Trophoblast cell (in vitro differentiated cells and primary cell): ENCODE measurements around the gene IP6K2.

ENCODE experiments used
- DNase-seq, 2 donors: peaks; one replicate each; pipeline ENCODE4 v3.0.0-alpha.2; 2016
- H2AFZ ChIP-seq: 2 replicates; pipeline ENCODE4 v1.6.1; 2013; ENCODE audit warnings: low read length, moderate library complexity, mild to moderate bottlenecking; ENCODE audit not compliant: insufficient read depth, poor library complexity
- H2AK5ac ChIP-seq: 2 replicates; pipeline ENCODE4 v1.6.1; 2013; ENCODE audit warnings: mild to moderate bottlenecking, low read length
- H2BK120ac ChIP-seq: 2 replicates; pipeline ENCODE4 v1.6.1; 2013; ENCODE audit warnings: low read length, mild to moderate bottlenecking, moderate library complexity; ENCODE audit not compliant: insufficient read depth, poor library complexity
- H2BK12ac ChIP-seq: 2 replicates; pipeline ENCODE4 v1.6.1; 2013; ENCODE audit warnings: mild to moderate bottlenecking, low read length, moderate library complexity
- H2BK5ac ChIP-seq: 2 replicates; pipeline ENCODE4 v1.6.1; 2013; ENCODE audit warnings: low read length, low read depth, moderate library complexity, mild to moderate bottlenecking; ENCODE audit not compliant: poor library complexity
- H3K14ac ChIP-seq: 2 replicates; pipeline ENCODE4 v1.6.1; 2013; ENCODE audit warnings: mild to moderate bottlenecking, low read length
- H3K18ac ChIP-seq: 2 replicates; pipeline ENCODE4 v1.6.1; 2013; ENCODE audit warnings: mild to moderate bottlenecking, low read length
- H3K23ac ChIP-seq: 2 replicates; pipeline ENCODE4 v1.6.1; 2013; ENCODE audit warnings: low read length
- H3K27ac ChIP-seq: 2 replicates; pipeline ENCODE4 v1.5.1; 2013; ENCODE audit warnings: low read depth, mild to moderate bottlenecking, inconsistent platforms, low read length, moderate library complexity
- H3K27me3 ChIP-seq: 2 replicates; pipeline ENCODE4 v1.6.1; 2013; ENCODE audit warnings: inconsistent platforms, mild to moderate bottlenecking, low read length, moderate library complexity; ENCODE audit not compliant: insufficient read depth
- H3K36me3 ChIP-seq, 2 experiments: 1 replicate in 1 of 2; 2 replicates in 1 of 2; pipeline ENCODE4 v1.6.1; 2013; ENCODE audit warnings: low read length in 2 of 2, mild to moderate bottlenecking in 2 of 2, moderate library complexity in 1 of 2; ENCODE audit not compliant: insufficient read depth in 2 of 2, control insufficient read depth in 1 of 2
- H3K4ac ChIP-seq: 2 replicates; pipeline ENCODE4 v1.6.1; 2013; ENCODE audit warnings: low read depth, mild to moderate bottlenecking, low read length, moderate library complexity
- H3K4me1 ChIP-seq, 2 experiments: 1 replicate in 1 of 2; 2 replicates in 1 of 2; pipeline ENCODE4 v1.6.1; 2013; ENCODE audit warnings: low read length in 2 of 2, mild to moderate bottlenecking in 2 of 2, moderate library complexity in 1 of 2; ENCODE audit not compliant: insufficient read depth in 2 of 2, control insufficient read depth in 1 of 2
- H3K4me2 ChIP-seq: 2 replicates; pipeline ENCODE4 v1.6.1; 2013; ENCODE audit warnings: inconsistent platforms, mild to moderate bottlenecking, low read length, moderate library complexity
- H3K4me3 ChIP-seq: 2 replicates; pipeline ENCODE4 v1.5.1; 2013; ENCODE audit warnings: mild to moderate bottlenecking, low read depth, low read length, inconsistent platforms
- H3K79me1 ChIP-seq: one replicate; pipeline ENCODE4 v1.6.1; 2013; ENCODE audit warnings: low read length
- H3K79me2 ChIP-seq: 2 replicates; pipeline ENCODE4 v1.6.1; 2013; ENCODE audit warnings: low read length, mild to moderate bottlenecking; ENCODE audit not compliant: control insufficient read depth, insufficient read depth, poor library complexity
- H3K9ac ChIP-seq: 2 replicates; pipeline ENCODE4 v1.6.1; 2013; ENCODE audit warnings: mild to moderate bottlenecking, low read length
- H3K9me3 ChIP-seq: 2 replicates; pipeline ENCODE4 v1.6.1; 2013; ENCODE audit warnings: low read depth, mild to moderate bottlenecking, control low read depth, inconsistent platforms, low read length; ENCODE audit not compliant: insufficient read depth
- H4K12ac ChIP-seq: 2 replicates; pipeline ENCODE4 v1.6.1; 2013; ENCODE audit warnings: low read depth, mild to moderate bottlenecking, low read length, moderate library complexity
- H4K8ac ChIP-seq: 2 replicates; pipeline ENCODE4 v1.6.1; 2013; ENCODE audit warnings: low read depth, mild to moderate bottlenecking, low read length, moderate library complexity
- H4K91ac ChIP-seq: one replicate; pipeline ENCODE4 v1.6.1; 2013; ENCODE audit warnings: low read depth, mild to moderate bottlenecking, low read length, moderate library complexity
- WGBS: extraction: QIAGEN DNeasy Blood & Tissue Kit; methylation state at CpG from one replicate; pipeline ENCODE4 v1.1.7; 2013; ENCODE audit warnings: missing lambda C conversion rate; ENCODE audit not compliant: insufficient read length, insufficient coverage; ENCODE audit errors: extremely low coverage; 5-methylcytosine and 5-hydroxymethylcytosine counted together

Gene IP6K2

DNA sequence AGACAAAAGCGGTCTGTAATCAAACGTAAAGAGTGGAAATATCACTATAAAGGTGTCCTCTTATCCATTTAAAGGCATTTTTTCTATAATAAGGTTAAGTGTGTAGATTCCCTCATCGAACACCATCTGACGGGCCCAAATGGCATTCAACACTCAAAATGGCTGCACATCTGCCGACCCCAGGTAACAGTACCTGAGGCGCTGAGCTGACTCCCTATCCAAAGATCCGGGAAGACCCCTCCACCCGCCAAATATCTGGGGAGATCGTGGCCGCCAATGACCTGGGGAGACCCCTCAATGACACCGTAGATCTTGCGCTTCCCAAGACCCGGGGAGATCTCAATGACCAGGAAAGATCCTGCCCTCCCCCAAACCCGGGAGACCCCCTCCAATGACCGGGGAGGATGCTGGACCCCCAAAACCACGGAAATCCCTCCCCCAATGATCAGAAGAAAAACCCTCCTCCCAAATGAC, 476 bp downstream of the IP6K2 start:
- peak; percentile 18 to 52 for DNase-seq
- peak overlapping the region; percentile 50 for H3K4me2 ChIP-seq
- peak overlapping the region; percentile 97 for H4K12ac ChIP-seq
- H3K4me3 ChIP-seq = peak overlapping the region; percentile 91
- H2AK5ac ChIP-seq = peak overlapping the region; percentile 95
- peak overlapping the region; percentile 89 for H4K8ac ChIP-seq
- peak overlapping the region; percentile 86 for H3K27ac ChIP-seq
- peak overlapping the region; percentile 92 for H2BK120ac ChIP-seq
- peak overlapping the region; percentile 0 for H2BK12ac ChIP-seq
- H4K91ac ChIP-seq = peak overlapping the region; percentile 98
- H3K79me1 ChIP-seq = peaks cover 9% of the 10 kb centered on the region
- H3K9me3 ChIP-seq = no peaks in the 10 kb centered on the region
- H3K18ac ChIP-seq = peak overlapping the region; percentile 75
- peaks cover 0 to 15% of the 10 kb centered on the region in 2 experiments for H3K4me1 ChIP-seq
- H3K36me3 ChIP-seq = peaks cover 21 to 28% of the 10 kb centered on the region in 2 experiments
- H3K27me3 ChIP-seq = no peaks in the 10 kb centered on the region
- H2BK5ac ChIP-seq = peak overlapping the region; percentile 96
- H2AFZ ChIP-seq = peak overlapping the region; percentile 30
- H3K79me2 ChIP-seq = peaks cover 32% of the 10 kb centered on the region
- peak overlapping the region; percentile 98 for H3K9ac ChIP-seq
- WGBS = no CpG with 5 or more reads among the region's 16 CpGs
- peak overlapping the region; percentile 100 for H3K4ac ChIP-seq
- H3K14ac ChIP-seq = peak overlapping the region; percentile 95
- H3K23ac ChIP-seq = peak overlapping the region; percentile 41

DNA sequence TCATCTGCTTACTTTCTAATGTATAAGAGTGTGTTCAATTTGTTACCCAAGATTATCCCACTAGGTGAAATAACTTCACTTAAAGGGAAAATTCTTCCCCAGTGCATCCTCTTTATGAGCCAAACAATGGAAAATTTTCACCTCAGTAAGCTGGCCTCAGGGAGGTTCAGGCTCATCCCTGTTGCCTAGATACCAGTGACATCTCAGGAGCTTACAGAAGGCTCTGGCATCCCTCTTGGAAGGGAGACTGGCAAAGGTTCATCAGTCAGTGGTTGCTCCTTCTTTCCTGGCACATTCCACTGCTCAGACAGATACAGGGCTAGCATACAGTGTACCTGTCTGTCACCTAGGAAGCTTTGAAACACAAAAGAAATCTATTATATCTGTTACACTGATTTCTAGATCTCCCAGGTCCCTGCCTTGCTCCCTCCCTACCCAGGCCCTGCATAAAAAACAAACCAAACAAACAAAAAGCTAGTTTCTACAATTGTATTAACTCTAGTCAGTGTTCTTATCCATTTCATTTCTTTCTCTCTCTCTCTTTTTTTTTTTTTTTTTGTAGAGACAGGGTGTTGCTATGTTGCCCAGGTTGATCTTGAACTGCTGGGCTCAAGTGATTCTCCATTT, 1.7 kb downstream of the IP6K2 start:
- Histone ChIP-seq H3K79me2 (peaks cover 40% of the 10 kb centered on the region), H4K8ac (no peak overlapping the region), H2BK5ac (no peak overlapping the region), H3K79me1 (peaks cover 9% of the 10 kb centered on the region), H3K27ac (no peak overlapping the region), H2BK120ac (no peak overlapping the region), H3K14ac (no peak overlapping the region), H3K4me2 (peak overlapping the region; percentile 22), H3K9ac (no peak overlapping the region), H4K91ac (no peak overlapping the region), H3K18ac (no peak overlapping the region), H3K9me3 (no peaks in the 10 kb centered on the region), H2AK5ac (no peak overlapping the region), H3K36me3 (peaks cover 30 to 38% of the 10 kb centered on the region in 2 experiments), H3K27me3 (no peaks in the 10 kb centered on the region), H3K4me1 (peaks cover 0 to 15% of the 10 kb centered on the region in 2 experiments), H4K12ac (no peak overlapping the region), H3K4ac (peak overlapping the region; percentile 60), H3K23ac (no peak overlapping the region), H3K4me3 (no peak overlapping the region), H2BK12ac (no peak overlapping the region), H2AFZ (no peak overlapping the region)
- DNase-seq = peak; percentile 19 to 61

DNA sequence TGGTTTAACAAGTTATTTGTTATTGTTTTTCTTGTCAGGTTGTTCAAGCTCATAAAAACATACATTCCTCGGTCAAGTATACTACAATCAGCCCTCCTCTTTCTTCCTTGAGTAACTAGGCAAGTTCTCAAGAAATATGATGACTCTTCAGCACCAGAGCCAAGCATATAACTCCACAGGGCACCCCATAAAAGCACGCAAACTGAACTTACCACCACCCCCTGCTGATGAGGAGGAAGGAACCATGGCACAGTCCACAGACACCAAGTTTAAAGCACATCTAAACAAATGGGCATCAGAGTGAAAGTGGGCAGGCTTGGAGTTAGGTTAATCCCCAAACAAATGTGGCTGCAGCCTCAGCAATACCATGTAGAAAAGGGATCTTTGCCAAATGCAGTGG, 5.3 kb downstream of the IP6K2 start:
- no CpG with 5 or more reads among the region's 2 CpGs for WGBS
- Histone ChIP-seq H3K4me3 (no peak overlapping the region), H3K79me1 (peaks cover 3% of the 10 kb centered on the region), H3K27ac (no peak overlapping the region), H3K4me2 (no peak overlapping the region), H4K12ac (no peak overlapping the region), H3K36me3 (peaks cover 37 to 58% of the 10 kb centered on the region in 2 experiments), H3K27me3 (no peaks in the 10 kb centered on the region), H3K9me3 (no peaks in the 10 kb centered on the region), H2BK5ac (no peak overlapping the region), H2AFZ (no peak overlapping the region), H3K4me1 (peaks cover 0 to 10% of the 10 kb centered on the region in 2 experiments), H2BK120ac (no peak overlapping the region), H3K4ac (peak overlapping the region; percentile 99), H2AK5ac (no peak overlapping the region), H2BK12ac (no peak overlapping the region), H3K18ac (no peak overlapping the region), H3K23ac (no peak overlapping the region), H4K91ac (no peak overlapping the region), H4K8ac (no peak overlapping the region), H3K79me2 (peaks cover 58% of the 10 kb centered on the region), H3K9ac (no peak overlapping the region), H3K14ac (no peak overlapping the region)
- DNase-seq = no peak

DNA sequence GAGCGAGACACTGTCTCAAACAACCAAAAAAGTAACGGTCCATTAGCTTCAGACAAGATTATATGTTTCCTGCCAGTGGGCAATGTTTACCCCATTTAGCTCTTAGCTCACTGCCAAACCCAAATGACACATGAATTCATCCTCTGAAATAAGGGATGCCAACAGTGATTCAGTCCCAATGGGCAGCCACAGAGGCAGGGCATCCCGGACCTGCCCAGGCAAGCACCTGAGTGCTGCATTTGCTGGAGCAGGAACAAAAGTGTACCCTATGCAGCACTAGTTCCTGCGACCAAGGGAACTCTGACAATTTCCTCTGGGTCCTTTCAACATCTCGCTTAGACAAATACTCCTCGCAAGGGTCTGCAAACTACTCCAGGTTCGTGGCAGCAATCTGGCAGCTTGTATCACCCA, 8.0 kb downstream of the IP6K2 start:
- Histone ChIP-seq H3K27me3 (no peaks in the 10 kb centered on the region), H3K14ac (no peak overlapping the region), H3K23ac (no peak overlapping the region), H3K9ac (peak overlapping the region; percentile 4), H2AK5ac (no peak overlapping the region), H3K4me1 (peaks cover 0 to 7% of the 10 kb centered on the region in 2 experiments), H2BK5ac (no peak overlapping the region), H3K4me2 (no peak overlapping the region), H3K18ac (no peak overlapping the region), H3K4ac (peak overlapping the region; percentile 21), H3K79me1 (no peaks in the 10 kb centered on the region), H2BK12ac (no peak overlapping the region), H4K12ac (no peak overlapping the region), H4K8ac (no peak overlapping the region), H3K4me3 (no peak overlapping the region), H3K79me2 (peaks cover 58% of the 10 kb centered on the region), H3K36me3 (peaks cover 39 to 67% of the 10 kb centered on the region in 2 experiments), H2AFZ (no peak overlapping the region), H3K27ac (no peak overlapping the region), H2BK120ac (no peak overlapping the region), H4K91ac (no peak overlapping the region), H3K9me3 (no peaks in the 10 kb centered on the region)
- WGBS = no CpG with 5 or more reads among the region's 7 CpGs
- DNase-seq = no peak
